Heart left ventricle (tissue), 16 donors: Measurements from ENCODE around the gene PEAK3. TPM values are rescaled to one million over a fixed set of nuclear protein-coding genes. Genes with fewer than 3 reads are reported as not detected.

Source experiments
- ATAC-seq, 4 donors: fragments of 200-7000 bp; cut with Tn5 transposase; one replicate each; pipeline ENCODE4 v1.9.1; 2020 to 2022; ENCODE audit warnings: moderate library complexity in 4 of 4, mild to moderate bottlenecking in 3 of 4, moderate number of reproducible peaks in 1 of 4
- DNase-seq, 5 donors: peaks; one replicate each; pipeline ENCODE4 v3.0.0-alpha.2; 2020
- H3K27ac ChIP-seq, 12 donors: fragments of 200-600 bp; sonication (generic) in 4 of 12; one replicate each; pipeline versions ENCODE4 v1.5.0 to v1.8.0; 2016 to 2022; ENCODE audit warnings: mild to moderate bottlenecking in 2 of 12
- H3K27me3 ChIP-seq, 9 donors: fragments of 200-600 bp; sonication (generic) in 2 of 9; one replicate each; pipeline versions ENCODE4 v1.5.1 to v1.8.0; 2016 to 2022; ENCODE audit warnings: mild to moderate bottlenecking in 3 of 9
- H3K36me3 ChIP-seq, 9 donors: fragments of 200-600 bp; sonication (generic) in 2 of 9; one replicate each; pipeline versions ENCODE4 v1.5.0 to v1.8.0; 2018 to 2022; ENCODE audit warnings: mild to moderate bottlenecking in 2 of 9
- H3K4me1 ChIP-seq, 12 donors: fragments of 200-600 bp; sonication (generic) in 4 of 12; one replicate each; pipeline versions ENCODE4 v1.5.0 to v1.8.0; 2016 to 2022; ENCODE audit warnings: mild to moderate bottlenecking in 3 of 12
- H3K4me3 ChIP-seq, 12 donors: fragments of 200-600 bp; sonication (generic) in 4 of 12; one replicate each; pipeline versions ENCODE4 v1.5.0 to v1.8.0; 2017 to 2022; ENCODE audit warnings: mild to moderate bottlenecking in 9 of 12, moderate library complexity in 4 of 12
- H3K9me3 ChIP-seq, 12 donors: fragments of 200-600 bp; sonication (generic) in 4 of 12; one replicate each; pipeline versions ENCODE4 v1.5.0 to v1.8.0; 2016 to 2022; ENCODE audit warnings: mild to moderate bottlenecking in 1 of 12
- POLR2A ChIP-seq, 2 donors: fragments of 450-650 bp; IDR thresholded peaks; one replicate each; pipeline ENCODE4 v1.6.1; 2017; ENCODE audit warnings: antibody characterized with exemption in 2 of 2, mild to moderate bottlenecking in 2 of 2, moderate library complexity in 2 of 2
- WGBS, 4 donors: extraction: QIAGEN DNeasy Blood & Tissue Kit in 2 of 4; methylation state at CpG; one replicate each; pipeline versions ENCODE4 v1.1.5 to v1.1.7; 2013 to 2018; 5-methylcytosine and 5-hydroxymethylcytosine counted together
- intact Hi-C, 10 donors: fragments of 100-400 bp; cut with DNase I; formaldehyde crosslinking; loops; one replicate each; pipeline versions ENCODE4 v1.11.1 to v1.14.2; 2022
- polyA plus RNA-seq, 2 donors: library from polyadenylated mRNA; stranded (reverse); fragments of 200-250 nt; gene quantifications; one replicate each; pipeline ENCODE4 v1.2.3, GENCODE V29; 2013
- total RNA-seq, 9 donors: library from RNA; depleted of rRNA in 2 of 9; stranded (reverse); fragments of >200 nt in 2 of 9; fragmentation: NEBNext Ultra II Directional in 3 of 9; extraction: Animal tissue kit (Norgen Biotek cat#: 25700) in 3 of 9; gene quantifications; one replicate each; pipeline versions ENCODE4 v1.1.0 to v1.2.4, GENCODE V29; 2016 to 2023
- TF ChIP-seq, protein P1 (sequence below), 12 donors: fragments of 200-600 bp; sonication (generic) in 4 of 12; IDR thresholded peaks; one replicate each; pipeline versions ENCODE4 v1.5.0 to v1.8.0; 2018 to 2022; ENCODE audit warnings: antibody characterized with exemption in 12 of 12, mild to moderate bottlenecking in 5 of 12
- donor health status: ischemic (EF 13 %, LVEDD 7.1; RV severe dilation, severe dysfunction).
- donor health status: healthy with polysubstance abuse.
- donor health status: DM: no; HTN: yes; CAD: no.
- donor health status: DM: no; HTN: no; CAD: no.
- donor health status: ischemic (EF 25% LVEDD 6.9; RV normal size, moderate dysfunction).
- donor health status: ischemic (EF 25% LVEDD 5.7; RV mildly dilated, moderate dysfunction).
- donor health status: healthy.
- donor health status: DM: yes; HTN: yes; CAD: no.
- donor health status: ischemic (EF 35%, LVEDD 5.7; RV mildly dilated, moderate dysfunction).
- donor health status: nonischemic (EF 11% LVEDD 7.7; RV severe dilation, severe dysfunction).
- donor health status: DM: yes; HTN: yes; CAD: no.
- donor health status: PGD.
- donor health status: ischemic (EF 29% LVEDD 5.4; RV normal size, mild dysfunction).
- donor health status: nonischemic (EF 23%, LVEDD 6.1; RV moderate dilation, normal function).

Gene PEAK3
- total and polyA plus RNA-seq, 11 donors, result 0.11 to 1.6 (median 0.27) TPM

GRCh38 chr19:2251106-2252054, 30.6 kb downstream of the PEAK3 start:
- H3K4me3 ChIP-seq, result peak overlapping the region in 10 of 12 donors; percentile 0 to 45 (median 11)
- H3K4me1 ChIP-seq, result peaks cover 0 to 56% (median 36%) of the 10 kb centered on the region in 12 donors
- DNase-seq, result peak in 1 of 5 donors; percentile 50
- intact Hi-C loops, result no loop called here
- H3K27ac ChIP-seq, result no peak overlapping the region
- ATAC-seq, result no peak
- no peaks in the 10 kb centered on the region for H3K9me3 ChIP-seq
- H3K27me3 ChIP-seq, result peaks cover 33 to 57% (median 46%) of the 10 kb centered on the region in 9 donors
- H3K36me3 ChIP-seq, result peaks cover 0 to 23% (median 14%) of the 10 kb centered on the region in 9 donors
- WGBS, 4 donors, result 5 to 9% (median 6%) methylated on average over 60 to 125 of the region's 125 CpGs
- TF ChIP-seq, protein P1, sequence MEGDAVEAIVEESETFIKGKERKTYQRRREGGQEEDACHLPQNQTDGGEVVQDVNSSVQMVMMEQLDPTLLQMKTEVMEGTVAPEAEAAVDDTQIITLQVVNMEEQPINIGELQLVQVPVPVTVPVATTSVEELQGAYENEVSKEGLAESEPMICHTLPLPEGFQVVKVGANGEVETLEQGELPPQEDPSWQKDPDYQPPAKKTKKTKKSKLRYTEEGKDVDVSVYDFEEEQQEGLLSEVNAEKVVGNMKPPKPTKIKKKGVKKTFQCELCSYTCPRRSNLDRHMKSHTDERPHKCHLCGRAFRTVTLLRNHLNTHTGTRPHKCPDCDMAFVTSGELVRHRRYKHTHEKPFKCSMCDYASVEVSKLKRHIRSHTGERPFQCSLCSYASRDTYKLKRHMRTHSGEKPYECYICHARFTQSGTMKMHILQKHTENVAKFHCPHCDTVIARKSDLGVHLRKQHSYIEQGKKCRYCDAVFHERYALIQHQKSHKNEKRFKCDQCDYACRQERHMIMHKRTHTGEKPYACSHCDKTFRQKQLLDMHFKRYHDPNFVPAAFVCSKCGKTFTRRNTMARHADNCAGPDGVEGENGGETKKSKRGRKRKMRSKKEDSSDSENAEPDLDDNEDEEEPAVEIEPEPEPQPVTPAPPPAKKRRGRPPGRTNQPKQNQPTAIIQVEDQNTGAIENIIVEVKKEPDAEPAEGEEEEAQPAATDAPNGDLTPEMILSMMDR (IDR thresholded peaks at IDR 0.05), result no peak
- TF ChIP-seq POLR2A (IDR thresholded peaks at IDR 0.05), result no peak

GRCh38 chr19:2250766-2251105, 31.2 kb downstream of the PEAK3 start:
- H3K27ac ChIP-seq, result no peak overlapping the region
- intact Hi-C loops, result no loop called here
- peaks cover 33 to 57% (median 46%) of the 10 kb centered on the region in 9 donors for H3K27me3 ChIP-seq
- H3K36me3 ChIP-seq, result peaks cover 0 to 30% (median 20%) of the 10 kb centered on the region in 9 donors
- H3K9me3 ChIP-seq, result no peaks in the 10 kb centered on the region
- ATAC-seq (no peak), DNase-seq (peak in 1 of 5 donors; percentile 60)
- H3K4me3 ChIP-seq, result no peak overlapping the region
- 8 to 22% (median 8%) methylated on average over 29 to 40 of the region's 40 CpGs; no CpG with 5 or more reads in 1 of the 4 donors for WGBS, 4 donors
- peaks cover 0 to 56% (median 36%) of the 10 kb centered on the region in 12 donors for H3K4me1 ChIP-seq
- no peak for TF ChIP-seq POLR2A (IDR thresholded peaks at IDR 0.05)
- TF ChIP-seq, protein P1 (IDR thresholded peaks at IDR 0.05), result no peak

- Histone ChIP-seq H3K4me1 (peaks cover 0 to 56% (median 36%) of the 10 kb centered on the region in 12 donors), H3K27ac (no peak overlapping the region), H3K4me3 (no peak overlapping the region), H3K9me3 (no peaks in the 10 kb centered on the region), H3K27me3 (peaks cover 33 to 57% (median 46%) of the 10 kb centered on the region in 9 donors), H3K36me3 (peaks cover 0 to 36% (median 26%) of the 10 kb centered on the region in 9 donors)
- TF ChIP-seq, protein P1 (IDR thresholded peaks at IDR 0.05), result no peak
- no peak for TF ChIP-seq POLR2A (IDR thresholded peaks at IDR 0.05)
- ATAC-seq, result peak in 1 of 4 donors; percentile 6
- DNase-seq, result peak in 1 of 5 donors; percentile 57
- intact Hi-C loops, result no loop called here
- WGBS, 4 donors, result 25 to 29% (median 26%) methylated on average over 16 to 43 of the region's 43 CpGs
These were observed 31.9 kb downstream of the PEAK3 start for GRCh38 chr19:2249880-2250765.
